Activated T-cell treated with anti-CD3 and anti-CD28 coated beads, Interleukin-2, amount 50 U/mL, for 1 hour (primary cell): ENCODE data around the gene MMP24OS.
"Not testable (repeated sequence)": the region's sequence is repeated elsewhere in the genome, so short reads cannot be mapped to it uniquely, and the experiment has no call there.

ENCODE experiments used
- DNase-seq: peaks from one replicate; pipeline ENCODE4 v3.0.0-alpha.2; 2020

Gene MMP24OS

DNA sequence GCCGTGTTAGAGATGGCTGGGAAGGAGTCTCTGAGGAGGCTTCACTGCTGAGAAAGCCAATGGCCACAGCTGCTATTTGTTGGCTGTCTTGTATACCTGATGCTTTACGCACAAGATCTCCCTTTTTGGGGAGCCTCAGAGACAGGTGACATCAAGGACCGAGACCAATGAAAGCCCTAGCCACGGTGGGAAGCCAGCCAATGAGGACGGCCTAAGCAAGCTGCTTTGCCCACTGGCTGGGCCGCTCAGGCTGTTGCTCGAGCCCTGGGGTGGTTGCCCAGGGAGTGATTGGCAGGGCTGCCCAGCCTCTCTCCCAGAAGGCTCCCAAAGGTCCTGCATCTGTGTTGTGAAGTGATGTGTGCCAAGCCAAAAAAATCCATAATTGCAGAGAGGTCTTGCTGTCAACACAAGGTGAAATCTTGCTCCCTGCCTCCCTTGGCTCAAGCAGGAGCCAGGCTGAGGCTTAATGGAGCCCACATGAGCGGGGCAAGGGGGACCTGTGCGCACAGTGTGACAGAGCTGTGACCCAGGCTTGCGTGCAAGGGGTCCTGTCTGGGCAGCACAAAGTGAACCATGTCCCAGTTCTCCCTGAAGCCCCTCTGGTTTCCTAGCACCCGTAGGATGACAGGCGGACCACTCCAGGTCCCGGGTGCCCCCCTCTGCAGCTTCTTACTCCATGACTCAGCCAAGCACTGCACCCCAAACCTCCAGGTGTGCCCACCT lies 4.3 kb downstream of the MMP24OS start:
- no peak for DNase-seq

DNA sequence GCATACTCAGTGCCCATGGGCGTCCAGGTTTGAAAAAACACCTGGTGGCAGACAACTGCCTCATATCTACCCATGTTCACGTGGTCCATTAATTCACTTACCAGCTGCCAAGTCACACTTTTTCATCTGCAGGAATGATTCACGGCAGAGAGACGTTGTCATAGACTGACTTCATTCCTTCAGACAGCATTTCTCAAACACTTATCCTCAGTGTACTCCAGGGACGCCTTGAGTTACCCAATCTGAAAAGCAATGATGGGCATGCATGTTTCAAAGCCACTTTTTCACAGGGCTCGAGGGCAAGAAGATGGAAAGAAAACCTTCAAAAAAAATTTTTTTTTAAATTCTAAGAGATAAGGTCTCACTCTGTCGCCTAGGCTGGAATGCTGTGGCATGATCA lies 6.0 kb downstream of the MMP24OS start:
- DNase-seq, result no peak

DNA sequence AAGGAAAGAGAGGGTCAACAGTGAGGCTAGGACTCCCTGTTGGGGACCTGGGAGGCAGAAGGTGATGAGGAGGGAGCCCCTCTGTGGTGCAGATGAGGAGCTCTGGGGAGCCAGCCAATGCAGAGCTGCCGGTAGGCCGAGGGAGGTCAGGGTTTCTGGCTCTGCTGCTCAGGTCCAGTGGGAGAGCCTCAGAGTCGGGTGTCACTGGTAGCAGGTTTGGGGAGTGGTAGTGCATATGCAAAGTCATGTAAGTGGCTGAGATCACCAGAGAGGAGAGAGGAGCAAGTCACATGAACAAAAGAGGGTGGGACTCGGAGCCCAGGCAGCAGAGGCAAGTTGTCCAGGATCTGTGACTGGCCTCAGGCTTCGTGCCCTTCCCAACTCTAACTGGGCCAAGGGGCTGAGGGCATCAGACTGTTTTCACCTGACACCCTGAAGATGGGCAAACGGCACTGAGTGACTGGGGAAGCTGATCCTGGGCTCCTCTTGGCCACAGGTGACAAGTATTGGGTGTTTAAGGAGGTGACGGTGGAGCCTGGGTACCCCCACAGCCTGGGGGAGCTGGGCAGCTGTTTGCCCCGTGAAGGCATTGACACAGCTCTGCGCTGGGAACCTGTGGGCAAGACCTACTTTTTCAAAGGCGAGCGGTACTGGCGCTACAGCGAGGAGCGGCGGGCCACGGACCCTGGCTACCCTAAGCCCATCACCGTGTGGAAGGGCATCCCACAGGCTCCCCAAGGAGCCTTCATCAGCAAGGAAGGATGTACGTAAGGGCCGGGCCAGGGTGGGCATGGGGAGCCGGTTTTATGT lies 6.6 kb downstream of the MMP24OS start:
- DNase-seq, result no peak

DNA sequence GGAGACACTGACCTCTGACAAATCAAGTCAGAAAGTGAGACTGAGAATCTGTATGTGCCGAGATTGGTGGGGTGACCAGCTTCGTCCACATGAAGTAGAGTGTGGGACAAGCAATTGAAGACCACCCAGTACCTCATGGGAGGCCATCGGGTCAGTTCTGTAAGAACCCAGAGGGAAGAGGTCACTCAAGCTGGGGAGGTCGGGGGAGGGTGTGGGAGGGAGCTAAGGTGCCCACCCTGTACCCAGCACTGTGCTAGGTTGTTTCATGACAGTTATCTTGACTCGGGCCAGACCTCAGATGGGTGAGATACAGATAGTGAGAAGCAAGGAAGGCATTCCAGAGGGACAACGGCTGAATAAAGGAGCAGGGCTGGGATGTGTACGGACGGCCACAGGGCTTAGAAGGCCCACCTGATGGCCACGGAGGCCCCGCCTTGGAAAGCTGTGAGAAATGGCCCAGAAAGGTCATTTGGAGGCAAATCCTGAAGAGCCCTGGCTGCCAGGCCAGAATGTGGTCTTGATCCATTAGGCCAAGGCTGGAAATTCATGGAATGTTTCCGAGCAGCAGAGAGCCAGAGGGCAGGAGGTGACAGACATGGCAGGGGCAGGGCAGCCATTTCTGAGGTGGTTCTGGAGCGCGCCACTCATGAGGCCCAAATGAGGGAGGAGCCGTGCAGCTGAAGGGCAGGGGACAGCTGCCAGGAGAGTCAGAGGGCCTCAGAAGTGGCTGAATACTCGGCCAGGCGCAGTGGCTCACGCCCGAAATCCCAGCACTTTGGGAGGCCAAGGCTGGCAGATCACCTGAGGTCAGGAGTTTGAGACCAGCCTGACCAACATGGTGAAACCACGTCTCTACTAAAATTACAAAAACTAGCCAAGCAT lies 7.7 kb downstream of the MMP24OS start:
- DNase-seq, result no peak

GRCh38 chr20:35269055-35269781 lies 8.7 kb downstream of the MMP24OS start:
- DNase-seq, result peak; percentile 58

- DNase-seq, result no peak
Measured at GRCh38 chr20:35267092-35267491, 10.8 kb downstream of the MMP24OS start.

DNA sequence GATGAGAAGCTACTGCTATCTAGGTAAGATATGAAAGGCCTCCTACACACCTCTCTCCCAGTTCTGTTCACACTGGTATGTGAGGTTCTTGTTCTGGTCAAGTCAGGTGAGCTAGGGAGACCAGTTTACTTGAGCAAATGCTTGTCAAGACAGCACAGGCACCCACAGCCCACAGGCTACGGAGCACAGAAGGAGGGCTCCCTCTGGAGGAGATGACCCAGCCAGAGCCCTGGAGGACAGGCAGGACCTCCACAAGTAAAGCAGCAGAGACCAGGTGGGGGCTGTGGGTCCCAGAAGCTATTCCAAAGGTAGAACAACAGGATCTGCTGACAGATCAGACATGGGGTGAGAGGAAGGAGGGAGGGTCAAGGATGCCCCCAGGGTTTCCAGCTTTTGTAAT lies 13.2 kb downstream of the MMP24OS start:
- no peak for DNase-seq

- no peak for DNase-seq
Measured at GRCh38 chr20:35263532-35264341, 14.2 kb downstream of the MMP24OS start.

DNA sequence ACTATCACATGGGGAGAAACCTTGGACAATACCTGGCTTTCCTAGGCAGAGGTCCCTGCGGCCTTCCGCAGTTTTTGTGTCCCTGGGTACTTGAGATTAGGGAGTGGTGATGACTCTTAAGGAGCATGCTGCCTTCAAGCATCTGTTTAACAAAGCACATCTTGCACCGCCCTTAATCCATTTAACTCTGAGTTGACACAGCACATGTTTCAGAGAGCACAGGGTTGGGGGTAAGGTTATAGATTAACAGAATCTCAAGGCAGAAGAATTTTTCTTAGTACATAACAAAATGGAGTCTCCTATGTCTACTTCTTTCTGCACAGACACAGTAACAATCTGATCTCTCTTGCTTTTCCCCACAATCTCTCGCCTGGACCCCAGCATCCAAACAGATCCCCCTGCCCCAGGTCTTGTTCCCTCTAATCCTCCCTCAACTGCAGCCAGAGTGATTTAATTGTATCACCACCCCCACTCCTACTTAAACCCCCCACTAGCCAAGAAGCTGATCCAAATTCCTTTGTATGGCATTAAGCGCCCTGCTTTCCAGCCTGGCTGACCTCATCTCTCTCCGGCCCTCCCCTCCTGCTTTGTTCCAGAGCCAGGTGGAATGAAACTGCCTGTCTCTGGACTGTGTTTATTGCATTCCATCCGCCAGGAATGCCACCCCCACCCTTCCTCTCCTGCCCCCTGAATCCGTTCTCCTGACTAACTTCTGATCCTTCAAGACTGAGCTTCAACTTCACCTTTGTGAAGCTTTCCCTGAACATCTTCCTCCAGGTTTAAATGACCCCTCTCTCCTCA lies 15.0 kb downstream of the MMP24OS start:
- not testable (repeated sequence) for DNase-seq

GRCh38 chr20:35262321-35262720 lies 15.6 kb downstream of the MMP24OS start:
- DNase-seq, result not testable (repeated sequence)

DNA sequence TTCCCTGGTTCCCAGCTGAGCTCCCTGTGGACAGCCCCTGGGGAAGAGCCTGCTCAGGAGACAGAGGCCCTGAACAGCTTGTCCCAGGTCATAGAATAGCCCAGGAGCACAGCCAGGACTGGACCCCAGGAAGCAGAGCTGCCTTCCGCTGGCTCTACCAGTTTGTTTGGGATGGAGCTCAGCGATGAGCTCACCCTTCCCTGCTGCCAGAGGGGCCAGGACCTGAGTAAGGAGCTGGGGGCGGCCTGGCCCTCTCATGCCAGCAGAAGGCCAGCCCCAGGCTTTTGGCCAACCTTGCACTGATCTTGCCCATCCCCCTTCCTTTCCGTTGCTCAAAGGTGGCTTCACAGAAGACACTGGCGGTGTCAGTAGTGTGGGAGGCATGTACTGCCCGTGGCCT lies 17.5 kb downstream of the MMP24OS start:
- no peak for DNase-seq

DNA sequence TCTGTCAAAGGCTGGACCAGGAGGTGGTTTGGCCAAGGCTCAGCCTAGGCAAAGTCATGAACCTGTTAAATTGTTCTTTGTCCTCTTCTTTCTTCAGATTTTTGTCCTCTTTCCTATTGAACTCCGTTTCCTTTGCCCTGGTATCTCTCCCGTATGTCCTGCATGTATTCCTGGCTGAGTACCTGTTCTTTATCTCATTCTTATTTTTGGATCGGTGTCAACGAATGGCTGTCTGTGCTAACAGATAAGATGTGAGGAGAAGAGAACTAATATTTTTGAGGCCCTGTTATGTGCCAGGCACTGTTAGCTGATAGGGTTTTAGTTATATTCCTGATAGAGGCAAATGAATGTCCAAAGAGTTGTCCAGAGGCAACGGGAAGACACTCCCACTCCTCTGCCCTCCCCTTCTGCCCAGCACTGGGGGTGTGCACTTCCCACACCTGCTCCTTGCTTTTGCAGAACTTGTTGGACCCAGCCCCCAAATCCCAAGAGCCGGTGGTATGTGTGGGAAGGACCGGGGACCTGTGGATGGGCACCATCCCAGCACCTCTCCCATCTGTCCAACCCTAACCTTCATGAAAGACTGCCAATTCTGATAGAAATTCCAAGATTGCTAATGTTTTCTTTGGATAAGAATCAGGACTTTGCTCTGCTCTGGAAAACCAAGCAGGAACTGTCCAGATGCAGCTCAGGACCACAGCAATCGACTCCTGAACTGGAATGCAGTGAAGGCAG lies 20.6 kb downstream of the MMP24OS start:
- no peak for DNase-seq

DNA sequence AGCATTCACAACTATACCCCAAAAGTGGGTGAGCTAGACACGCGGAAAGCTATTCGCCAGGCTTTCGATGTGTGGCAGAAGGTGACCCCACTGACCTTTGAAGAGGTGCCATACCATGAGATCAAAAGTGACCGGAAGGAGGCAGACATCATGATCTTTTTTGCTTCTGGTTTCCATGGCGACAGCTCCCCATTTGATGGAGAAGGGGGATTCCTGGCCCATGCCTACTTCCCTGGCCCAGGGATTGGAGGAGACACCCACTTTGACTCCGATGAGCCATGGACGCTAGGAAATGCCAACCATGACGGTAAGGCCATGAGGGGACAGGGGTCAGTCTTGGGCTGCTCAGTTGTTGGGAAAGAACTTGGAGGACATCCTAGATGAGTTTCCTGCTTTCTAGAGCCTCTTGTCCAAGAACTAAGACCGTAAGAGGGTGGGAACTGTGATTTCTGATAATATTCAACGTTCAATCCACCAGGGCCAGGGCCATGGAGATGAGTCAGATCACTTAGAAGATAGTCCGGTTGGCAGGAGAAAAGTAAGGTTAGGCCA lies 23.4 kb downstream of the MMP24OS start:
- DNase-seq, result no peak

GRCh38 chr20:35253010-35253409 lies 24.9 kb downstream of the MMP24OS start:
- DNase-seq, result no peak

DNA sequence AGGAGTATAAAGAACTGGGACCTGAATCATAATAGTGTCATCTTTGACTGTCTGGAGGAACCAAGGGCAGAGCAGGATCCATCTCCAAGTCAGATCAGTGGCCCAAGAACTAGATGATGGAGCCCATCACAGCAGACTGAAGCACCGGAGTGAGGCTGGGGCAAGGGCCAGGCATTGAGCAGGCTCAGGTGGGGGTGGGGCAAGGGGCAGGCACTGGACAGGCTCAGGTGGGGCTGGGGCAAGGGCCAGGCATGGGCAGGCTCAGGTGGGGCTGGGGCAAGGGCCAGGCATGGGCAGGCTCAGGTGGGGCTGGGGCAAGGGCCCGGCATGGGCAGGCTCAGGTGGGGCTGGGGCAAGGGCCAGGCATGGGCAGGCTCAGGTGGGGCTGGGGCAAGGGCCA lies 25.3 kb downstream of the MMP24OS start:
- DNase-seq, result not testable (repeated sequence)

GRCh38 chr20:35252037-35252461 lies 25.9 kb downstream of the MMP24OS start:
- no peak for DNase-seq

- no peak for DNase-seq
Measured at GRCh38 chr20:35251613-35251940, 26.3 kb downstream of the MMP24OS start.

DNA sequence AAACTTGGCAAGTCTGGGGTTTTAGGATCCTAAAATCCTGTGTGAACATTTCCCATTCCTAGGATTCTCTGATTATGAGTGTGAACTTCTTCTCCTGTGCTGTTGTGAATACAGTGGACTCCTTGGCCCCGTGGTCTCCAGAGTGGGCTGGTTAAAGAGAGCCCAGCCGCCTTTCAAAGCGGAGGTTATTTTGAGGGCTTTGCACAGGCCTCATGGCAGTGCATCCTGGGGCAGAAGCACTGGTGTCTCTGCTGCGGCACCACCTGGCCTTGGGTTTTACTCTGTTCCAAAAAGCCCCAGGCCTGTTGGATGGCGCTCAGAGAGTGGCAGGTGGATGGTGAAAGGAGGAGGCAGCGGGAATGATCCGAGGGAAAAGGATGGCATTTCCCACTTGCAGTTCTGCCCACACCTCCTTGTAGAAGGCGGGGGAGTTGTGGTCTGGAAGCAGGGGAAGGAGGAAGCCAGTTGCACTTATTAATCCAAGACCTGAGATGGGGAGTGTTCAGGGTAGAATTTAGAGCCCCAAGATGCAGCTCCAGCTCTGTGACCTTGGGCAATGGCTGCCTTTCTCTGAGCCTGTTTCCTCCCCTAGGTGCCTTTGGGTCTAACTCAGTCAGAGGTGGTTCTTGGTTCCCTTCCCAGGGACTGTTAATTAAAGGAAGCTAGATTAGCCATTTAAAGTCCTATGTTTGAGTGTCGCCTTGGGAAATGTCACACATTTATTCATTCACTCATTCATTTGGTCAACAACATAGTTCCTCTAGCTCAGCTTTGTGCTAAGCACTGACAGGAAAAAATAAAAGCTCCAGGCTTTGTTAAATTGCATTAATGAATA lies 29.1 kb downstream of the MMP24OS start:
- DNase-seq, result no peak

DNA sequence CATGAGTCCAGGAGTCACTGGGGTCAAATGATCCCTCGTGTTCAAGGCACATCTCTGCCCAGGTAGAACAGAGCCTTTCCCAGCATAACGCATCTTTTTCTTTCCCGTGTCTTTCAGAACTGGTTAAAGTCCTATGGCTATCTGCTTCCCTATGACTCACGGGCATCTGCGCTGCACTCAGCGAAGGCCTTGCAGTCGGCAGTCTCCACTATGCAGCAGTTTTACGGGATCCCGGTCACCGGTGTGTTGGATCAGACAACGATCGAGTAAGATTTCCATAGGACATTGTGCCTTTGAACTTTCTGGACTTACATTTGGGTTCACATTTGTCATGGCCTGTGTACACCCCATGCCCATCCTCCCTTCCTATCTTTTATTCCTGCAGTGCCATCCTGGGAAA lies 31.2 kb downstream of the MMP24OS start:
- no peak for DNase-seq
